Activated naive CD4-positive, alpha-beta T cell treated with anti-CD3 and anti-CD28 coated beads, Interleukin-2, amount 10 ng/mL, durations not matched to agents 5 hours and 36 hours (primary cell): ENCODE measurements around the gene CCDC184. TPM values are rescaled to one million over a fixed set of nuclear protein-coding genes. Genes with fewer than 3 reads are reported as not detected.

ENCODE experiments used
- total RNA-seq, 2 experiments: library from RNA; stranded (reverse); gene quantifications; one replicate each; pipeline ENCODE4 v1.2.3, GENCODE V29; 2021

The CCDC184 gene
- total RNA-seq: under 1 TPM; 0.22 to 0.45 TPM

DNA sequence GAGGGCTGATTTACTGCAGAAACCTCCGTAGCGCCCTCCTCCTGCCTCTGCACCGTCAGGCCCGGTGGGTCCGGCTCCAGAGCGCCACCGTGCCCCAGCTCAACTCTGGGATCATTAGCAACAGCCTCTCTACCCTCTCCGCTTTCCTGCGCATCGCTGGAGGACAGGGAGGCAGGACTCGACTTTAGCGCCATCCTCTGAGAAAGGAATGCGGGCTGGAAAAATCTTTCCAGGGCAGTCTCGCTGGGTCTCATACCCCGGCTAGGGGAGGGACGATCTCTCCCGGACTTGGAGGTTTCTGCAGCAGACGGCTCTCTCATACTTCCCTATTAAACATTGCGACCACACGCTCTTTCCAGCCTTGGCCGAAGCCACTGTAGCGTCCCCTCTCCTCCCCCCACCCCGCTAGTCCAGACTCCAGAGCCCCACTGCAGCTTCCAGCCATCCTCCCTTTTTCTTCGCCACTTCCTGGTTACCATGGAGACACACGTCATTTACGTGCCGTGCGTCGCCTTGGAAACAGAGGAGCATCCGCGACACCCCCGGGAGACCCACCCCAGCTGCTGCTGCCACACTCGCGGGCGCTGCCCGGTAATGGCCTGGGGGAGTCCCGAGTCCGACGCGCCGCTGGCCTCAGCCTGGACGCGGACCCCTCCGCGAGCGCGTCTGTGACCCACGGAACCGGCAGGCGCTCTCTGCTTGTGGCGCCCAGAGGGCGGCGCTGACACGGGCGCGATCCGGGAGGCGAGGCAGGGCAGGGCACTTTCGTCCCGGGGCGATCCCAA lies at the start of gene CCDC184:
Gene CCDC184, plus strand, starts transcription at position 554 of the 785 bp plus-strand sequence. CDS start 479 bp downstream, outside the sequence.

DNA sequence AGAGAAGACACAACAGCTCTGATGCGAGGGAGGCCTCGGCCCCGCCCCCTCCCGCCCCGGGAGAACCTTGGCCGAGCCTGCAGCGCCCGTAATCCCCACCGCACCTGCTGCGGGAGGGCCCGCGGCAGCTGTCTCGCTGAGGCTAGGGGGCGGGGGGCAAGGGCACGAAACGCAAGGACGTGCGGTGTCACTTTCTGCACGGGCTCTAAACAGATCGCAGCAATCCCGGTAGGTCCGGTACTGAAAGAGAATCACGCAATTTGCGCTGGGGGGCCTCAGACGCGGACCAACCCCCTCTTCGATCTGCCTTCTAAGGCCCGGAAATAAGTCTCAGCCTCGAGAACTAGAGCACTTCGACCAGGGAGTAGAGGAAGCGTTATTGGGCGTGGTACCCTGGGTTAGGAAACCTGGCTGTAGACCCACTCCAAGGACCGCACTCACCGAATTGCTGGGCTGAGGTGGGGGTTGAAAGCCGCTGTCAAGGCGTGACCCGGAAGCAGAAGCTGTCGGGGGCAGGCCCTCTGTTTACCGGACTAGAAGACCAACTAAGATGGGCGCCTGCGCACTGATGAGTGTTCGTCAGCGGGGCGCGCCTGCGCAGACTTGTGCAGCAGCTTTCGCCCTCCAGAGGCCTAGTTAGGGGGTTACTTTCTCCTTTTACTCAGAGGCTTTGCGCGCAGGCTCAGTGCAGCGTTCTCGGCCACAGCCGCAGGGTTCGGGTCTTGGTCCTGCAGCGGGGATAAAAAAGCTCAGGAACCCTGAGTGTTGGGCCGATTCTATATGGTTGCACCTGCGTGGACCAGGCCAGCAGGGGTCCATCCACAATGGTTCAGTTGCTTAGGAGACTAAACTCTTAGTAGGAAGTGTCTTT lies 26.2 kb upstream of the CCDC184 start, which contains the start of gene ASB8:
Gene ASB8, minus strand, starts transcription at position 498 of the 871 bp plus-strand sequence. CDS start 4,019 bp downstream, outside the sequence.

DNA sequence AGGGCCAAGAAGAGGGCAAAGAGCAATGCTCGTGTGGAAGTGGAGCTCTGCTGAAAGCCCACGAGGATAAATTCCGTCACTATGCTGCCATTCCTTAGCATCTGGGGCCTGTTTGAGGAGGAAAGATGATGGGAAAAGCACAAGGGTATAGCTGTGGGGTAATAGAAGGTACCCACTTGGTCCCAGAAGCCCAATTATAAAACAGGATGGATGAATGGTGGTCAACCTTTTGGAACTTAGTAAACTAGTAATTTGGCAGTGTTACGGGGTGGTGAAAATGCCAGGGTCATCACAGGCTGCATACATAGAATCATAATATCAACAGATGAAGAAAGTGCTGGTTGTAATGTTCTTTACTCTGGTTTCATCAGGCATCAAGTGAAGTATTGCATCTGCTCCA lies 19.7 kb downstream of the CCDC184 start, which contains the start of gene OR10AD1:
Gene OR10AD1, minus strand, starts transcription at position 101 of the 400 bp plus-strand sequence. Its CDS starts 0 bp downstream, at position 101.

Other genes with a start within 250 kb of the CCDC184 start
- gene TMEM106C, start 220.0 kb upstream of the CCDC184 start, total RNA-seq: 100 to 1,000 TPM in 1 of 2 experiments, 10 to 100 TPM in 1; 97.7 to 103 TPM
- gene COL2A1, start 179.2 kb upstream of the CCDC184 start, total RNA-seq: not detected
- gene SENP1, start 77.6 kb upstream of the CCDC184 start, total RNA-seq: 10 to 100 TPM; 30.1 to 30.4 TPM
- gene PFKM, start 64.3 kb upstream of the CCDC184 start, total RNA-seq: 10 to 100 TPM; 17.3 to 19.8 TPM
- gene ASB8, start 26.1 kb upstream of the CCDC184 start, total RNA-seq: 10 to 100 TPM; 45.1 to 45.4 TPM
- gene OR10AD1, start 19.6 kb downstream of the CCDC184 start, total RNA-seq: not detected
- 10 to 100 TPM; 24.8 to 30.1 TPM for gene ZNF641, start 167.3 kb downstream of the CCDC184 start, total RNA-seq